Esophagus squamous epithelium (tissue), 5 donors: ENCODE data around the gene GABBR2. TPM values are rescaled to one million over a fixed set of nuclear protein-coding genes. Genes with fewer than 3 reads are reported as not detected.

Experiments
- DNase-seq: peaks from one replicate; lab custom pipeline; 2025; lab: John Stamatoyannopoulos, UW
- H3K27ac ChIP-seq, 4 donors: fragments of 200-600 bp; sonication (generic); one replicate each; pipeline ENCODE4 v1.5.1; 2016 to 2019; ENCODE audit warnings: mild to moderate bottlenecking in 1 of 4
- H3K27me3 ChIP-seq, 4 donors: fragments of 200-600 bp; sonication (generic); 1 replicate in 3 of 4; 2 replicates in 1 of 4; pipeline versions ENCODE4 v1.5.1 to v1.6.0; 2017 to 2021; ENCODE audit warnings: antibody characterized with exemption in 1 of 4
- H3K36me3 ChIP-seq, 3 donors: fragments of 200-600 bp; sonication (generic); one replicate each; pipeline ENCODE4 v1.5.1; 2016 to 2019
- H3K4me1 ChIP-seq, 3 donors: fragments of 200-600 bp; sonication (generic); one replicate each; pipeline ENCODE4 v1.5.1; 2017 to 2019
- H3K4me3 ChIP-seq, 4 donors: fragments of 200-600 bp; sonication (generic); 1 replicate in 3 of 4; 2 replicates in 1 of 4; pipeline ENCODE4 v1.5.1; 2016 to 2019; ENCODE audit warnings: mild to moderate bottlenecking in 2 of 4, moderate library complexity in 1 of 4
- H3K9me3 ChIP-seq, 3 donors: fragments of 200-600 bp; sonication (generic); one replicate each; pipeline ENCODE4 v1.5.1; 2016 to 2019
- POLR2A ChIP-seq, 4 donors: fragments of 450-650 bp; IDR thresholded peaks; one replicate each; pipeline ENCODE4 v1.6.1; 2017; ENCODE audit warnings: antibody characterized with exemption in 4 of 4, mild to moderate bottlenecking in 4 of 4, moderate library complexity in 3 of 4
- WGBS, 2 donors: methylation state at CpG; one replicate each; pipeline ENCODE4 v1.1.5; 2018; 5-methylcytosine and 5-hydroxymethylcytosine counted together
- intact Hi-C: fragments of 100-400 bp; cut with DNase I; formaldehyde crosslinking; loops from one replicate; pipeline ENCODE4 v1.15.0; 2022
- total RNA-seq, 4 donors: library from RNA; depleted of rRNA; stranded (reverse); fragments of >200 nt; gene quantifications; one replicate each; pipeline ENCODE4 v1.1.0, GENCODE V29; 2016
- TF ChIP-seq, protein P1 (sequence below), 6 experiments: fragments of 450-650 bp in 4 of 6; fragments of 200-600 bp in 2 of 6; sonication (generic) in 2 of 6; IDR thresholded peaks; one replicate each; pipeline ENCODE4 v1.5.1; 2016 to 2019; ENCODE audit warnings: antibody characterized with exemption in 6 of 6, mild to moderate bottlenecking in 4 of 6, moderate library complexity in 4 of 6
- donor health status: DM: yes; HTN: yes; CAD: no.

Gene GABBR2
- total RNA-seq, 4 donors from 2014 or later = not detected

- Histone ChIP-seq H3K27me3 (no peaks in the 10 kb centered on the region), H3K27ac (peak overlapping the region; percentile 95 to 99 (median 98)), H3K4me3 (peak overlapping the region; percentile 78 to 96 (median 88)), H3K4me1 (peaks cover 44 to 70% (median 60%) of the 10 kb centered on the region in 3 donors), H3K36me3 (peaks cover 0 to 14% (median 0%) of the 10 kb centered on the region in 3 donors), H3K9me3 (no peaks in the 10 kb centered on the region)
- 17 to 26% methylated on average over 5 of the region's 5 CpGs for WGBS, 2 donors
- no peak for DNase-seq
- TF ChIP-seq POLR2A (IDR thresholded peaks at IDR 0.05) = no peak
- TF ChIP-seq, protein P1, sequence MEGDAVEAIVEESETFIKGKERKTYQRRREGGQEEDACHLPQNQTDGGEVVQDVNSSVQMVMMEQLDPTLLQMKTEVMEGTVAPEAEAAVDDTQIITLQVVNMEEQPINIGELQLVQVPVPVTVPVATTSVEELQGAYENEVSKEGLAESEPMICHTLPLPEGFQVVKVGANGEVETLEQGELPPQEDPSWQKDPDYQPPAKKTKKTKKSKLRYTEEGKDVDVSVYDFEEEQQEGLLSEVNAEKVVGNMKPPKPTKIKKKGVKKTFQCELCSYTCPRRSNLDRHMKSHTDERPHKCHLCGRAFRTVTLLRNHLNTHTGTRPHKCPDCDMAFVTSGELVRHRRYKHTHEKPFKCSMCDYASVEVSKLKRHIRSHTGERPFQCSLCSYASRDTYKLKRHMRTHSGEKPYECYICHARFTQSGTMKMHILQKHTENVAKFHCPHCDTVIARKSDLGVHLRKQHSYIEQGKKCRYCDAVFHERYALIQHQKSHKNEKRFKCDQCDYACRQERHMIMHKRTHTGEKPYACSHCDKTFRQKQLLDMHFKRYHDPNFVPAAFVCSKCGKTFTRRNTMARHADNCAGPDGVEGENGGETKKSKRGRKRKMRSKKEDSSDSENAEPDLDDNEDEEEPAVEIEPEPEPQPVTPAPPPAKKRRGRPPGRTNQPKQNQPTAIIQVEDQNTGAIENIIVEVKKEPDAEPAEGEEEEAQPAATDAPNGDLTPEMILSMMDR (IDR thresholded peaks at IDR 0.05) = no peak
- intact Hi-C loops = no loop called here
Observed at GRCh38 chr9:98254228-98255060, 454.3 kb downstream of the GABBR2 start.

DNA sequence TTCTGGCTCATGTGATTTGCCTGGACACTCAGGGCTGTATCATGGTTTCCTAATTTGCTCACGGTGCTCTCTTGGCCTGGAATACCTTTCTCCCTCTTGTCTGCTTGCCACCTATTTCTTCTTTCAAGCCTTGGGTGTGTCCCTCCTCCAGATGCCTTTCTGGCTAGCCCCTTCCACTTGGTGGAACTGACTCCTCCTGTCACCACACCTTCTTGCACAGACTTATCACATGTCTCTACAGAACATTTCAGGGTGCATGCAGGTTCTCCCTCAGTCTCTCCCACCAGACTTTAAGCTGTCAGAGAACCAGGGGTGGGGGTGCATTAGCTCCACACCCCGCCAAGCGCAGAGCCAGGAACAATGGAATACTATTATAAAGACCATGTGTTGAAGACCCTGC lies 455.2 kb downstream of the GABBR2 start:
- Histone ChIP-seq H3K27me3 (no peaks in the 10 kb centered on the region), H3K4me3 (peak overlapping the region; percentile 78 to 96 (median 88)), H3K27ac (peak overlapping the region; percentile 95 to 99 (median 98)), H3K36me3 (peaks cover 0 to 19% (median 0%) of the 10 kb centered on the region in 3 donors), H3K9me3 (no peaks in the 10 kb centered on the region), H3K4me1 (peaks cover 50 to 78% (median 65%) of the 10 kb centered on the region in 3 donors)
- peak in 1 of 4 donors; percentile 37 for TF ChIP-seq POLR2A (IDR thresholded peaks at IDR 0.05)
- TF ChIP-seq, protein P1 (IDR thresholded peaks at IDR 0.05) = no peak
- DNase-seq = no peak
- WGBS, 2 donors = 27 to 28% methylated on average over 1 to 3 of the region's 3 CpGs
- intact Hi-C loops = no loop called here

DNA sequence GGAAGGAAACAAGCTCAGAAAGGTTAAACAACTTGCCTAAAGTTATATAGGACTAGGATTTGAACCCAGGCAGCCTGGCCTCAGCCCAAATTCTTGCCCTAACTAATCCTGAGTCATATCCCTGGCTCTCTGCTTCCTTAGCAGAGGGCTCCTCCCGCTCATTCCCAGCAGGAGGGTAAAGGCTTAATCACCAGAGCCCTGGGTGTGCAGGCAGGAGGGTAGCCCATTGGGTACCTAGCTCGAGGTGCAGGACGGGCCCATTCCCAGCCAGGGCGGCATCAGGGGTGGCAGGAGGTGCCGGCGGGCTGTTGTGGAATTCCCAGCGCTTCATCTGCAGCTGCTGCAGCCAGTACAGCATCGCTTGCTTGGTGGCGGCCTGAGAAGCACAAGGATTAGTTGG lies 457.2 kb downstream of the GABBR2 start:
- H3K27ac ChIP-seq = peak overlapping the region; percentile 95 to 99 (median 98)
- H3K27me3 ChIP-seq = no peaks in the 10 kb centered on the region
- intact Hi-C loops = no loop called here
- DNase-seq = no peak
- H3K4me1 ChIP-seq = peaks cover 58 to 91% (median 78%) of the 10 kb centered on the region in 3 donors
- 26 to 55% methylated on average over 3 to 5 of the region's 9 CpGs for WGBS, 2 donors
- TF ChIP-seq, protein P1 (IDR thresholded peaks at IDR 0.05) = no peak
- peak in 1 of 4 donors; percentile 38 for TF ChIP-seq POLR2A (IDR thresholded peaks at IDR 0.05)
- H3K36me3 ChIP-seq = peaks cover 0 to 19% (median 0%) of the 10 kb centered on the region in 3 donors
- H3K4me3 ChIP-seq = peak overlapping the region in 1 of 4 donors; percentile 78
- H3K9me3 ChIP-seq = no peaks in the 10 kb centered on the region

DNA sequence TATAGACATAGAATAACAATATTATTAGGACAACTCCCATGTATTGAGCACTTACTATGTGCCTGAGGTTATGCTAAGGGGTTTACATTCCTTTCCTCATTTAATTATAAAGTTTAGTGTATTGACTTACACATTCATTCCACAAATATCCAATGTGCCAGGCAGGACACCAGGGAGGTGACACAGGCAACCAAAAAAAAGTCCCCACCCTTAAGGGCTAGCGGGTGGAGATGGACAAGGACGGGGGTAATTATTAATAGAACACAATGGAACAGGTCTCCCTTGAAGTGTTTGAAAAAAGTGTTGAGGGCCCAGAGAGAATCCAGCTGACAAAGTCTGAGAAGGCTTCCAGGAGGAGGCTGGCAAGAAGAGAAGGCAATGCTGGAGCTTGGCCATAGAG lies 459.0 kb downstream of the GABBR2 start:
- intact Hi-C loops = no loop called here
- Histone ChIP-seq H3K9me3 (no peaks in the 10 kb centered on the region), H3K36me3 (peaks cover 0 to 19% (median 0%) of the 10 kb centered on the region in 3 donors), H3K4me1 (peaks cover 61 to 99% (median 88%) of the 10 kb centered on the region in 3 donors), H3K27me3 (no peaks in the 10 kb centered on the region), H3K27ac (peak overlapping the region; percentile 95 to 99 (median 98)), H3K4me3 (no peak overlapping the region)
- DNase-seq = no peak
- 46 to 67% methylated on average over 2 of the region's 2 CpGs for WGBS, 2 donors
- no peak for TF ChIP-seq POLR2A (IDR thresholded peaks at IDR 0.05)

DNA sequence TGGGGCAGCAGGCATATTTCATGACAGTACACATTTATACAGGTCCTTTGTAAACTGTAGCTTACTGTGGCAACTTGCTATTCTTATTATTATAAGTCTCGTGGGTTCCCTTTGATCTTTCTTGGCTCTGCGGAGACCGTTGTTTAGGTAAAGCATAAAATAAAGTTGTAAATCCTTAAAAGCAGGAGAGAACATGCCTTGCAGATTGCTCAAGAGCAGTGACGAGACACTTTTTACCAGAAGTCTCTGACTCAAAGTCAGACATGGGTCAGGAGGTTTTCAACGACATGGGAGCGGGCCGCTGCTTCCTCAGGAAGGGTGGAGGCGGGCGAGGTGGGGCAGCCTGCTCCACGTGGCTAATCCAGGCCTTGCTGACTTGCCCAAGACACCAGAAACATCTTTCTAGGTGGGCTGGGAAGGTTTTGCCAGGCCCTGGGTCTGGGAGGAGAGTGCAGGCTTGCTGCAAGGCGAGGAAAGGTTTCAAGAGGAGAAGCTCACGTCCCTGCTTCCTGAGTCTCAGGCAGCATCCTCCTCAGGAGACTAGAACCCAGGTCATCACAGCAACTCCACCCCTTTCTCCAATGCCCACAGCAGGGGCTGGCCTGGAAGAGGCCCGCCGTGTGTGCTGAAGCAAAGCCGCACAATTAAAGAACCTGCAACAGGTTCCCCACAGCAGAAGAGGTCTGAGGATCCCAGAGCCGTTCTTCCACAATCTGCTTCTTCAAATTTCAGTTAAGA lies 459.8 kb downstream of the GABBR2 start:
- intact Hi-C loops = no loop called here
- Histone ChIP-seq H3K9me3 (no peaks in the 10 kb centered on the region), H3K4me1 (peaks cover 66 to 99% (median 88%) of the 10 kb centered on the region in 3 donors), H3K36me3 (peaks cover 0 to 19% (median 0%) of the 10 kb centered on the region in 3 donors), H3K27me3 (no peaks in the 10 kb centered on the region), H3K4me3 (no peak overlapping the region), H3K27ac (peak overlapping the region; percentile 95 to 99 (median 98))
- DNase-seq = no peak
- WGBS, 2 donors = 25 to 26% methylated on average over 13 to 14 of the region's 16 CpGs
- TF ChIP-seq, protein P1 (IDR thresholded peaks at IDR 0.05) = no peak
- no peak for TF ChIP-seq POLR2A (IDR thresholded peaks at IDR 0.05)
